HCT116 (cell line): ENCODE measurements around the gene EPS8L2. TPM values are rescaled to one million over a fixed set of nuclear protein-coding genes. Genes with fewer than 3 reads are reported as not detected.

ENCODE experiments used
- ATAC-seq: fragments of 200-7000 bp; cut with Tn5 transposase; 2 replicates; pipeline ENCODE4 v1.9.1; 2020; ENCODE audit warnings: mild to moderate bottlenecking, moderate library complexity
- BruUV-seq: library from RNA; stranded (reverse); fragments of 400-500 nt; replicated peaks from 2 replicates; lab custom pipeline; 2021; lab: Mats Ljungman, UMichigan
- CTCF ChIA-PET: fragments of 300-600 bp; sonication (Branson Sonifier 250); formaldehyde crosslinking; loops from one replicate; lab custom pipeline; 2021; ENCODE audit warnings: antibody characterized with exemption; lab: Charles Lee
- POLR2A ChIA-PET: fragments of 300-600, 350-600 bp; sonication (Branson Sonifier 250); formaldehyde crosslinking; loops from one replicate; lab custom pipeline; 2021; ENCODE audit warnings: antibody characterized with exemption; lab: Charles Lee
- RAD21 ChIA-PET, 2 experiments: fragments of 300-600 bp; sonication (Branson Sonifier 250); formaldehyde crosslinking; loops; one replicate each; lab custom pipeline; 2023; ENCODE audit warnings: low total read pairs in 2 of 2; ENCODE audit not compliant: uncharacterized antibody in 2 of 2, unreplicated experiment in 2 of 2, low non-redundant PET in 1 of 2; lab: Charles Lee
- DNase-seq: peaks from one replicate; pipeline ENCODE4 v3.0.0-alpha.2; 2010; ENCODE audit warnings: low read depth, low spot score
- H2AFZ ChIP-seq: fragments of 200-600 bp; shearing (Covaris generic), sonication (generic); 2 replicates; pipeline ENCODE4 v1.6.1; 2017; ENCODE audit warnings: low read depth, mixed run types, mixed read lengths, antibody characterized with exemption, low read length; ENCODE audit not compliant: poor library complexity, severe bottlenecking
- H3K27ac ChIP-seq: 2 replicates; pipeline ENCODE4 v1.5.1; 2012; ENCODE audit warnings: low read depth, low read length
- H3K27me3 ChIP-seq: fragments of 200-600 bp; sonication (generic); 2 replicates; pipeline ENCODE4 v1.6.1; 2016; ENCODE audit warnings: mixed run types, low read length, mixed read lengths; ENCODE audit not compliant: insufficient read depth
- H3K36me3 ChIP-seq, 2 experiments: fragments of 200-500 bp in 1 of 2; fragments of 200-600 bp in 1 of 2; sonication (Bioruptor generic) in 1 of 2; sonication (generic) in 1 of 2; 2 replicates each; pipeline versions ENCODE4 v1.5.1 to v1.6.1; 2014 to 2016; ENCODE audit warnings: low read length in 2 of 2, inconsistent platforms in 1 of 2, mixed read lengths in 1 of 2, mixed run types in 1 of 2; ENCODE audit not compliant: insufficient read depth in 2 of 2, control insufficient read depth in 1 of 2
- H3K4me1 ChIP-seq, 2 experiments: fragments of 200-600 bp in 1 of 2; sonication (generic) in 1 of 2; 2 replicates each; pipeline versions ENCODE4 v1.5.1 to v1.6.1; 2012 to 2017; ENCODE audit warnings: low read length in 2 of 2, inconsistent platforms in 1 of 2, mild to moderate bottlenecking in 1 of 2, mixed read lengths in 1 of 2, mixed run types in 1 of 2, moderate library complexity in 1 of 2; ENCODE audit not compliant: insufficient read depth in 2 of 2, control insufficient read depth in 1 of 2
- H3K4me2 ChIP-seq: fragments of 200-600 bp; sonication (generic); 2 replicates; pipeline ENCODE4 v1.6.1; 2017; ENCODE audit warnings: mixed run types, low read length, mixed read lengths
- H3K4me3 ChIP-seq, 2 experiments: fragments of 200-600 bp in 1 of 2; sonication (generic) in 1 of 2; replicated peaks in 1 of 2; 2 replicates each; pipeline ENCODE4 v1.5.1; 2011 to 2016; ENCODE audit warnings: low read length in 2 of 2, control low read depth in 1 of 2, low read depth in 1 of 2, mild to moderate bottlenecking in 1 of 2, mixed read lengths in 1 of 2, mixed run types in 1 of 2
- H3K79me2 ChIP-seq: fragments of 200-600 bp; sonication (generic); 2 replicates; pipeline ENCODE4 v1.6.1; 2017; ENCODE audit warnings: mild to moderate bottlenecking, mixed run types, low read length, moderate library complexity, mixed read lengths; ENCODE audit not compliant: insufficient read depth
- H3K9ac ChIP-seq: fragments of 200-600 bp; sonication (generic); 2 replicates; pipeline ENCODE4 v1.6.1; 2016; ENCODE audit warnings: low read length, mixed read lengths
- H3K9me2 ChIP-seq: fragments of 200-600 bp; sonication (generic), shearing (Covaris generic); 2 replicates; pipeline ENCODE4 v1.6.1; 2017; ENCODE audit warnings: mixed run types, mild to moderate bottlenecking, moderate library complexity; ENCODE audit not compliant: insufficient read depth
- H3K9me3 ChIP-seq, 2 experiments: fragments of 200-500 bp in 1 of 2; fragments of 200-600 bp in 1 of 2; sonication (Bioruptor generic) in 1 of 2; sonication (generic) in 1 of 2; 2 replicates each; pipeline ENCODE4 v1.6.1; 2014 to 2017; ENCODE audit warnings: low read length in 2 of 2, mixed read lengths in 2 of 2, inconsistent platforms in 1 of 2, low read depth in 1 of 2, mild to moderate bottlenecking in 1 of 2, mixed run types in 1 of 2, moderate library complexity in 1 of 2; ENCODE audit not compliant: control insufficient read depth in 1 of 2, insufficient read depth in 1 of 2
- H4K20me1 ChIP-seq: fragments of 200-600 bp; sonication (generic), shearing (Covaris generic); 2 replicates; pipeline ENCODE4 v1.6.1; 2017; ENCODE audit warnings: mixed run types, mild to moderate bottlenecking, moderate library complexity; ENCODE audit not compliant: insufficient read depth
- CBX3 ChIP-seq: IDR thresholded peaks from 2 replicates; pipeline ENCODE4 v1.6.1; 2012; ENCODE audit warnings: low read depth
- CEBPB ChIP-seq: IDR thresholded peaks from 2 replicates; pipeline ENCODE4 v1.6.1; 2012; ENCODE audit warnings: low read depth
- EGR1 ChIP-seq: IDR thresholded peaks from 2 replicates; pipeline ENCODE4 v1.6.1; 2012; ENCODE audit warnings: low read depth
- EZH2 ChIP-seq: fragments of 200-600 bp; sonication (generic); IDR thresholded peaks from 2 replicates; pipeline ENCODE4 v1.6.1; 2017; ENCODE audit warnings: antibody characterized with exemption, mixed run types
- EZH2phosphoT487 ChIP-seq: fragments of 200-600 bp; IDR thresholded peaks from 2 replicates; pipeline ENCODE4 v1.6.1; 2018; ENCODE audit warnings: antibody characterized with exemption, borderline replicate concordance
- JUND ChIP-seq: IDR thresholded peaks from 2 replicates; pipeline ENCODE4 v1.6.1; 2012
- POLR2A ChIP-seq: IDR thresholded peaks from 2 replicates; pipeline ENCODE4 v1.7.0; 2011; ENCODE audit warnings: borderline replicate concordance; ENCODE audit not compliant: insufficient read depth, insufficient read length; ENCODE audit errors: extremely low read depth
- SIN3A ChIP-seq: IDR thresholded peaks from 2 replicates; pipeline ENCODE4 v1.6.1; 2012; ENCODE audit warnings: low read depth
- SP1 ChIP-seq: IDR thresholded peaks from 2 replicates; pipeline ENCODE4 v1.6.1; 2012; ENCODE audit warnings: low read depth
- ZFX ChIP-seq: fragments of 450-650 bp; IDR thresholded peaks from 2 replicates; pipeline ENCODE4 v1.6.1; 2017
- intact Hi-C: fragments of 100-400 bp; cut with micrococcal nuclease; formaldehyde crosslinking; loops from 2 replicates; pipeline ENCODE4 v1.10.0; 2022
- total RNA-seq: library from RNA; stranded (reverse); gene quantifications from one replicate; pipeline ENCODE4 v1.2.1, GENCODE V29; 2021; ENCODE audit not compliant: unreplicated experiment
- TF ChIP-seq, protein P1 (sequence below), 3 experiments: fragments of 200-600 bp in 1 of 3; sonication (generic) in 1 of 3; IDR thresholded peaks in 2 of 3; conservative IDR thresholded peaks in 1 of 3; 2 replicates each; pipeline ENCODE4 v1.5.1; 2012 to 2017; ENCODE audit warnings: low read depth in 2 of 3, low read length in 2 of 3, antibody characterized with exemption in 1 of 3, borderline replicate concordance in 1 of 3, control low read depth in 1 of 3, mild to moderate bottlenecking in 1 of 3, mixed read lengths in 1 of 3, mixed run types in 1 of 3, moderate library complexity in 1 of 3; ENCODE audit not compliant: insufficient read depth in 1 of 3
- TF ChIP-seq, protein P2 (sequence below): IDR thresholded peaks from 2 replicates; pipeline ENCODE4 v1.6.1; 2011; ENCODE audit warnings: mild to moderate bottlenecking, low read length, moderate library complexity; ENCODE audit not compliant: insufficient replicate concordance; ENCODE audit errors: extremely low read depth

EPS8L2 gene
- total RNA-seq, 1 experiment from 2014 or later, result 157 TPM

DNA sequence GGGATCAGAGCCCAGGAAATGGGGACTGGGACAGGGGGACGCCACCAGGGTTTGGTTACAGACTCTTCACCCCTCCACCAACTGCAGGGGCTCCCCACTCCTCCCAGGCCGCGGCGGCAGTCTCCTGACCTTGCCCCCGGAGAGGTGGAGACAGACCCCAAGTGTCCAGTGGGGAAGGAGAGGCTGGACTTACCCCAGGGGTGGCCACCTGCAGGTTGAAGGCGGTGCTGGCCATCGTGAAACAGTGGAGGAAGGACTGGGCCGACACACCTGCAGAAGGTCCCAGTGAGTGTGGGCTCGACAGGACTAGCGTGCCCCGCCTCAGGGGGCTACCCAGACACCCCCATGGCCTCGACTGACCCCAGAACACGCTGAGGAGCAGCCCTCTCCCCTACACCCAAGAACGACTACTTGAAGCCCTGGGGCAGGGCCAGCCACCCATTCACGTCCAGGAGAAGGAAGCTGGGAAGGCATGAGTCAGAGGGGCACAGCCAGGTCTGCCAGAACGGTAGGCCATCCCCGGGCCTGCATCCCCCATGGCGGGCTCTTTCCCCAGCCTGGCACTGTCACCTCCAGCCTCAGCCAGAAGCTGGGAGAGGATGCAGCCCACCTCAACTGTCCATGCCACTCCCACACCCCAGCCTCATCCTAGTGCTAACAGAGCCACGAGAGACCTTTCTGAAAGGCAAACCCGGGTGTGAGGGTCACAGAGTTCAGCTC, 69.0 kb downstream of the EPS8L2 start:
- Histone ChIP-seq H3K27me3 (no peaks in the 10 kb centered on the region), H3K27ac (peak overlapping the region; percentile 95; the same call in 1 of the 2 replicates), H3K9me2 (no peaks in the 10 kb centered on the region), H3K36me3 (peaks cover 18 to 38% of the 10 kb centered on the region in 2 experiments; a peak in 3 of 4 replicates), H2AFZ (no peak overlapping the region), H3K4me2 (peak overlapping the region; percentile 92), H3K79me2 (peaks cover 89% of the 10 kb centered on the region), H3K4me1 (peaks cover 15 to 32% of the 10 kb centered on the region in 2 experiments), H3K4me3 (peak overlapping the region; percentile 4 to 9; a peak in 2 of 4 replicates), H3K9ac (peak overlapping the region; percentile 99), H4K20me1 (no peaks in the 10 kb centered on the region), H3K9me3 (no peaks in the 10 kb centered on the region)
- DNase-seq (no peak), ATAC-seq (no peak)
- BruUV-seq, result no TSS peak
- TF ChIP-seq, protein P1, sequence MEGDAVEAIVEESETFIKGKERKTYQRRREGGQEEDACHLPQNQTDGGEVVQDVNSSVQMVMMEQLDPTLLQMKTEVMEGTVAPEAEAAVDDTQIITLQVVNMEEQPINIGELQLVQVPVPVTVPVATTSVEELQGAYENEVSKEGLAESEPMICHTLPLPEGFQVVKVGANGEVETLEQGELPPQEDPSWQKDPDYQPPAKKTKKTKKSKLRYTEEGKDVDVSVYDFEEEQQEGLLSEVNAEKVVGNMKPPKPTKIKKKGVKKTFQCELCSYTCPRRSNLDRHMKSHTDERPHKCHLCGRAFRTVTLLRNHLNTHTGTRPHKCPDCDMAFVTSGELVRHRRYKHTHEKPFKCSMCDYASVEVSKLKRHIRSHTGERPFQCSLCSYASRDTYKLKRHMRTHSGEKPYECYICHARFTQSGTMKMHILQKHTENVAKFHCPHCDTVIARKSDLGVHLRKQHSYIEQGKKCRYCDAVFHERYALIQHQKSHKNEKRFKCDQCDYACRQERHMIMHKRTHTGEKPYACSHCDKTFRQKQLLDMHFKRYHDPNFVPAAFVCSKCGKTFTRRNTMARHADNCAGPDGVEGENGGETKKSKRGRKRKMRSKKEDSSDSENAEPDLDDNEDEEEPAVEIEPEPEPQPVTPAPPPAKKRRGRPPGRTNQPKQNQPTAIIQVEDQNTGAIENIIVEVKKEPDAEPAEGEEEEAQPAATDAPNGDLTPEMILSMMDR (IDR thresholded peaks at IDR 0.05 in 2 of 3, conservative IDR thresholded peaks at IDR 0.05 in 1 of 3; ENCODE audit: borderline replicate concordance in 1 of 3, insufficient read depth in 1 of 3, low read depth in 2 of 3, low read length in 2 of 3), result 0 out of 6 replicates have a peak, but pooled peaks of 1 of the 3 experiments have one; percentile 5
- TF ChIP-seq JUND, result no peak
- RAD21 ChIA-PET, result no interaction called here
- CTCF ChIA-PET, result interaction anchor here (1.0 to 1.7 kb wide), 4 partner anchors 9 to 33 kb away, joined by 3 to 4 read pairs (median 3); no protein-coding TSS in a partner anchor
- POLR2A ChIA-PET, result interaction anchor here (0.8 kb wide), 1 partner anchor 11 kb away, joined by 4 read pairs; no protein-coding TSS in a partner anchor
- intact Hi-C loops, result no loop called here

DNA sequence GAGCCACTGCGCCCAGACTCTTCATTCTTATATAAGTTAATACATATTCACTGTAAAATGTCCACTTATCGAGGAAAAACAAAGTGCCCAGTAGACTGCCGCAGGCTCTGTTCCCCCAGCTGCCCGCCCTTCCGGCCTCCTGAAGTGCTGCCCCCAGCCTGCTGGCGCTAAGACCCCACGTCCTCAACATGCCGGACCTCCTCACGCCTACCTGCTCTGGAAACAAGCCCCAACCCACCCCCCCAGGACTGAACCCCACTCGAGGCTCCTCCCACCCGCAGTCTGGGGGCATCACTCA, 70.2 kb downstream of the EPS8L2 start:
- POLR2A ChIA-PET, result interaction anchor here (0.8 kb wide), 1 partner anchor 10 kb away, joined by 4 read pairs; no protein-coding TSS in a partner anchor
- peaks cover 15 to 32% of the 10 kb centered on the region in 2 experiments for H3K4me1 ChIP-seq
- TF ChIP-seq EGR1, result no peak
- TF ChIP-seq SIN3A, result no peak
- TF ChIP-seq CBX3, result no peak
- TF ChIP-seq, protein P2, sequence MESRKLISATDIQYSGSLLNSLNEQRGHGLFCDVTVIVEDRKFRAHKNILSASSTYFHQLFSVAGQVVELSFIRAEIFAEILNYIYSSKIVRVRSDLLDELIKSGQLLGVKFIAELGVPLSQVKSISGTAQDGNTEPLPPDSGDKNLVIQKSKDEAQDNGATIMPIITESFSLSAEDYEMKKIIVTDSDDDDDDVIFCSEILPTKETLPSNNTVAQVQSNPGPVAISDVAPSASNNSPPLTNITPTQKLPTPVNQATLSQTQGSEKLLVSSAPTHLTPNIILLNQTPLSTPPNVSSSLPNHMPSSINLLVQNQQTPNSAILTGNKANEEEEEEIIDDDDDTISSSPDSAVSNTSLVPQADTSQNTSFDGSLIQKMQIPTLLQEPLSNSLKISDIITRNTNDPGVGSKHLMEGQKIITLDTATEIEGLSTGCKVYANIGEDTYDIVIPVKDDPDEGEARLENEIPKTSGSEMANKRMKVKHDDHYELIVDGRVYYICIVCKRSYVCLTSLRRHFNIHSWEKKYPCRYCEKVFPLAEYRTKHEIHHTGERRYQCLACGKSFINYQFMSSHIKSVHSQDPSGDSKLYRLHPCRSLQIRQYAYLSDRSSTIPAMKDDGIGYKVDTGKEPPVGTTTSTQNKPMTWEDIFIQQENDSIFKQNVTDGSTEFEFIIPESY, result no peak
- TF ChIP-seq ZFX, result no peak
- TF ChIP-seq, protein P1 (IDR thresholded peaks at IDR 0.05 in 2 of 3, conservative IDR thresholded peaks at IDR 0.05 in 1 of 3; ENCODE audit: borderline replicate concordance in 1 of 3, insufficient read depth in 1 of 3, low read depth in 2 of 3, low read length in 2 of 3), result no peak
- no peak for TF ChIP-seq EZH2
- TF ChIP-seq POLR2A, result no peak
- no peak for TF ChIP-seq SP1
- TF ChIP-seq EZH2phosphoT487, result no peak
- no peak for TF ChIP-seq CEBPB

More for the DNA sequence above, 70.2 kb downstream of the EPS8L2 start:
- H3K79me2 ChIP-seq, result peaks cover 90% of the 10 kb centered on the region
- intact Hi-C loops, result no loop called here
- no peaks in the 10 kb centered on the region for H4K20me1 ChIP-seq
- BruUV-seq, result no TSS peak
- peaks cover 8 to 26% of the 10 kb centered on the region in 2 experiments; a peak in 3 of 4 replicates for H3K36me3 ChIP-seq
- peak overlapping the region; percentile 99 for H3K9ac ChIP-seq
- H3K9me3 ChIP-seq, result no peaks in the 10 kb centered on the region
- H2AFZ ChIP-seq, result no peak overlapping the region
- ATAC-seq (peak; percentile 1; the same call in 1 of the 2 replicates), DNase-seq (no peak)
- no peaks in the 10 kb centered on the region for H3K9me2 ChIP-seq
- H3K27ac ChIP-seq, result peak overlapping the region; percentile 95
- RAD21 ChIA-PET, result no interaction called here
- peak overlapping the region; percentile 92 for H3K4me2 ChIP-seq
- CTCF ChIA-PET, result interaction anchor here (0.6 to 1.5 kb wide), 2 partner anchors 19 to 109 kb away, joined by 3 to 4 read pairs; no protein-coding TSS in a partner anchor
- H3K4me3 ChIP-seq, result peak overlapping the region; percentile 89 to 90
- no peaks in the 10 kb centered on the region for H3K27me3 ChIP-seq
